ENCODE results near the gene ANAPC2. TPM values are rescaled to one million over a fixed set of nuclear protein-coding genes. Genes with fewer than 3 reads are reported as not detected.

The ANAPC2 gene, protein sequence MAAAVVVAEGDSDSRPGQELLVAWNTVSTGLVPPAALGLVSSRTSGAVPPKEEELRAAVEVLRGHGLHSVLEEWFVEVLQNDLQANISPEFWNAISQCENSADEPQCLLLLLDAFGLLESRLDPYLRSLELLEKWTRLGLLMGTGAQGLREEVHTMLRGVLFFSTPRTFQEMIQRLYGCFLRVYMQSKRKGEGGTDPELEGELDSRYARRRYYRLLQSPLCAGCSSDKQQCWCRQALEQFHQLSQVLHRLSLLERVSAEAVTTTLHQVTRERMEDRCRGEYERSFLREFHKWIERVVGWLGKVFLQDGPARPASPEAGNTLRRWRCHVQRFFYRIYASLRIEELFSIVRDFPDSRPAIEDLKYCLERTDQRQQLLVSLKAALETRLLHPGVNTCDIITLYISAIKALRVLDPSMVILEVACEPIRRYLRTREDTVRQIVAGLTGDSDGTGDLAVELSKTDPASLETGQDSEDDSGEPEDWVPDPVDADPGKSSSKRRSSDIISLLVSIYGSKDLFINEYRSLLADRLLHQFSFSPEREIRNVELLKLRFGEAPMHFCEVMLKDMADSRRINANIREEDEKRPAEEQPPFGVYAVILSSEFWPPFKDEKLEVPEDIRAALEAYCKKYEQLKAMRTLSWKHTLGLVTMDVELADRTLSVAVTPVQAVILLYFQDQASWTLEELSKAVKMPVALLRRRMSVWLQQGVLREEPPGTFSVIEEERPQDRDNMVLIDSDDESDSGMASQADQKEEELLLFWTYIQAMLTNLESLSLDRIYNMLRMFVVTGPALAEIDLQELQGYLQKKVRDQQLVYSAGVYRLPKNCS
- 21.9 and 23.6 TPM in 2 replicates for total RNA-seq

GRCh38 chr9:137188490-137189296 is at the start of gene ANAPC2, which contains the start of gene SSNA1:
ANAPC2 (minus strand) TSS chr9:137188560; CDS start chr9:137188532, 28 bp downstream.
SSNA1 (plus strand) TSS chr9:137188676; CDS start chr9:137188727, 51 bp downstream.

GRCh38 chr9:137230705-137231371 is 42.5 kb upstream of the ANAPC2 start, which contains the start of gene SLC34A3:
SLC34A3 (plus strand) TSS chr9:137230901; CDS start chr9:137231703, 802 bp downstream.

GRCh38 chr9:137227054-137227852 is 38.9 kb upstream of the ANAPC2 start, which contains the start of gene RNF224:
RNF224 (plus strand) TSS chr9:137227502; CDS start chr9:137228336, 834 bp downstream.

DNA sequence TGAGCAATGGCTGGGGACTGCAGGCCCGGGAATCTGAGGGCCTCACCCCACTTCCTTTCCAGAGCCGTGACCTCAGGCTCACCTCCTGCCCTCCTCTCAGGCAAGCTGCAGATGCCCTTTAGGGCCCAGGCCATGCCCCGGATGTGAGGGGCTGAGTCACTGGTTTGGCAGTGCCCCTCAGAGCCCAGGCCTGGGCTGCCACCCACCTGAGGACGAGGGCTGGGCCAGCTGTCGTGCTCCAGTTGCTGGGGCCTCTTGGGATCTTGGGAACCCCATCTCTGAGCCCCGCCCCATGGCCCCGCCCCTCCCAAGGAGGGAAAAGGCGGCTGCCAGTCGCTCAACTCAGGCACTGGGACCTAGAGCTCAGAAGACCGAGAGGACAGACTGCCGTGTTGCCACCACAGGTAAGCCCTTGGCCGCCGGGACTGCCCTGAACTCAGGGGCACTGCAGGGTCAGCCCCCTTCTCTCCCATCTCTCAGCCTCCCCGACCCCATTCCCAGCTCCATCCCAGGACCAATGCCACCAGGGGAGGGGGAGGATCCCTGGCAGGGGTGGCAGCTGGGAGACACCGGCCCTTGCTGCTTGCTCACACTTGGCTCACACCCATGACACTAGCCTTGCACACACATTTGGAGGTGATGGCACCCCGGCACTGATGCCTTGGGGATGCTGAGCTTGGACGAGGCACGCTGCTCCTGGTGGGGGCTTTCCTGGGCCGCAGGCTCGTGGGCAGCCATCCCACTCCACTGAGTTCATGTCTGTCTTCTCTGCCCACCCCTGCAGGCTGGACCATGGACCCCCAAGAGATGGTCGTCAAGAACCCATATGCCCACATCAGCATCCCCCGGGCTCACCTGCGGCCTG is 36.7 kb upstream of the ANAPC2 start, which contains the start of gene CYSRT1:
Gene CYSRT1 (plus strand): TSS at position 345 of the 865 bp plus-strand sequence. CDS start 448 bp downstream, at position 793.

DNA sequence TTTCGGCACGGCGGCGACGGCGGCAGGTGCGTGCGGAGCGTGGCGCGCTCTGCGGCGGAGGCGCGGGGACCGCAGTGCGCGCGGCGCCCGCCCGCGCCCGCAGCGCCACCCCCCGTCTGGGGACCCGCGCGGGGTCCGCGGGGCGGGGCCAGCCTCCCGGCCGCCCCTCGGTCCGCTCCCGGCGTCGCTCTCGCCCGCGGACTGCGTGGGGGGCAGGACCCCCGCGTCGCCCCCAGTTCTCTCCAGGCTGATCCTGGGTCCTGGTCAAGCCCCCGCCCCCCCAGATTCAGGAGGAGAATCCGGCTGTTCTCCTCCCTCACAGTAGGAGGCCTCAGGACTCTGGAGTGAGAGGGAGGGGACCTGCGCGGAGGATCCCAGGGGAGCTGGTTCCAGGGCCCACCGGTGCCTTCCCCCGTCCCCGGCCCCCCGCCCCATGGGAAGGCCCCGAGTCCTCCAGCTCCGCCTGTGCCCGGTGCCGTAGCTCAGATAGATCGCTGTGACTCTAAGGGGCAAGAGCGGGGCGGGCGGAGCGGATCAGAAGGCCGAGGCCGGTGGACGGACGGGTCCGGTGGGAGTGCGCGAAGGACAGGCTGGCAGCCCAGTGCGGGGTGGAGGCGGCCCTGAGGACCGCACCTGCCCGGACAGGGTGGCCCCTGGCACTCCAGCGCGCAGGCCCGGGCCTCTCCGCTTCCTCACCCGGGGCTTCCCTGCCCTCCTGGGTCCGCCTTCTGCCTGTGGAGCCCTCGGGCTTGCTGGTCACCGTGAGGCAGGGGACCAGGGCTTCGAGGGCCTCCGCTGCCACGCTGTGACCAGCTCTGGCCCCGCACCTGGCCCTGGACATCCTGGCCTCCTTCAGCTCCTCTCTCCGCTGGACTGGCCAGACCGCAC is 34.1 kb upstream of the ANAPC2 start, which contains the start of gene RNF208:
Gene RNF208 (minus strand): TSS at position 51 of the 888 bp plus-strand sequence. CDS start 1,028 bp downstream, outside the sequence.

GRCh38 chr9:137205126-137206069 is 17.0 kb upstream of the ANAPC2 start, which contains the start of the genes NDOR1 and TMEM203:
NDOR1 (plus strand) TSS chr9:137205700; CDS start chr9:137205778, 78 bp downstream.
TMEM203 (minus strand) TSS chr9:137205648; CDS start chr9:137205414, 234 bp downstream.

GRCh38 chr9:137200311-137201204 is 12.2 kb upstream of the ANAPC2 start, which contains the start of gene TPRN:
TPRN (minus strand) TSS chr9:137200741; CDS start chr9:137200711, 30 bp downstream.

GRCh38 chr9:137169896-137170358 is 18.4 kb downstream of the ANAPC2 start, which contains the start of gene LRRC26:
LRRC26 (minus strand) TSS chr9:137170051; CDS start chr9:137169943, 108 bp downstream.

DNA sequence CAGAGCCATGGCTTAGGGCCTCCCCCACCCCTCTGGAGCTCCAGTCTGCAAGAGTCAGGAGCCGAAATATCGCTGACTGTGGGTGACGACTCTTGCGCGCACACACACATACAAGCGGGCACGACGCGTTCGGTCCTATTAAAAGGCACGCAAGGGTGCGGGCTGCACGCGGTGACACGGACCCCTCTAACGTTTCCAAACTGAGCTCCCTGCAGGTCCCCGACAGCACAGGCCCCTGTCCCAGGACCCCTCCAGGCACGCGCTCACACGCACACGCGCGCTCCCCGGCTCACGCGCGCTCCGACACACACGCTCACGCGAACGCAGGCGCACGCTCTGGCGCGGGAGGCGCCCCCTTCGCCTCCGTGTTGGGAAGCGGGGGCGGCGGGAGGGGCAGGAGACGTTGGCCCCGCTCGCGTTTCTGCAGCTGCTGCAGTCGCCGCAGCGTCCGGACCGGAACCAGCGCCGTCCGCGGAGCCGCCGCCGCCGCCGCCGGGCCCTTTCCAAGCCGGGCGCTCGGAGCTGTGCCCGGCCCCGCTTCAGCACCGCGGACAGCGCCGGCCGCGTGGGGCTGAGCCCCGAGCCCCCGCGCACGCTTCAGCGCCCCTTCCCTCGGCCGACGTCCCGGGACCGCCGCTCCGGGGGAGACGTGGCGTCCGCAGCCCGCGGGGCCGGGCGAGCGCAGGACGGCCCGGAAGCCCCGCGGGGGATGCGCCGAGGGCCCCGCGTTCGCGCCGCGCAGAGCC is 49.5 kb downstream of the ANAPC2 start, which contains the start of gene GRIN1:
Gene GRIN1 (plus strand): TSS at position 433 of the 746 bp plus-strand sequence. CDS start 333 bp downstream, outside the sequence.

Other genes with a start within 250 kb of the ANAPC2 start
- 144 and 185 TPM in 2 replicates for gene FBXW5, start 243.8 kb downstream of the ANAPC2 start, total RNA-seq
- 0.13 and 0.44 TPM in 2 replicates for gene C8G, start 243.3 kb downstream of the ANAPC2 start, total RNA-seq
- gene LCN12, start 236.3 kb downstream of the ANAPC2 start, total RNA-seq, result 0.26 and 0.37 TPM in 2 replicates
- gene PTGDS, start 211.1 kb downstream of the ANAPC2 start, total RNA-seq, result 9.8 and 21.8 TPM in 2 replicates
- 0.44 and 1.6 TPM in 2 replicates for gene LCNL1, start 205.6 kb downstream of the ANAPC2 start, total RNA-seq
- gene PAXX, start 196.1 kb downstream of the ANAPC2 start, total RNA-seq, result 11.6 and 15.6 TPM in 2 replicates
- gene CLIC3, start 192.0 kb downstream of the ANAPC2 start, total RNA-seq, result 4.8 and 5.2 TPM in 2 replicates
- gene ABCA2, start 160.3 kb downstream of the ANAPC2 start, total RNA-seq, result 33.4 and 40.3 TPM in 2 replicates
- gene FUT7, start 156.5 kb downstream of the ANAPC2 start, total RNA-seq, result not detected in 2 replicates
- gene NPDC1, start 142.4 kb downstream of the ANAPC2 start, total RNA-seq, result 21.4 and 28.4 TPM in 2 replicates
- gene ENTPD2, start 134.5 kb downstream of the ANAPC2 start, total RNA-seq, result not detected in 2 replicates
- 5.1 and 7.7 TPM in 2 replicates for gene SAPCD2, start 118.0 kb downstream of the ANAPC2 start, total RNA-seq
- gene UAP1L1, start 111.0 kb downstream of the ANAPC2 start, total RNA-seq, result 14.0 and 19.0 TPM in 2 replicates
- 84.3 and 90.3 TPM in 2 replicates for gene MAN1B1, start 101.6 kb downstream of the ANAPC2 start, total RNA-seq
- gene DPP7, start 73.8 kb downstream of the ANAPC2 start, total RNA-seq, result 83.8 and 87.8 TPM in 2 replicates
- gene GRIN1, start 49.4 kb downstream of the ANAPC2 start, total RNA-seq, result 0.06 and 0.13 TPM in 2 replicates
- gene LRRC26, start 18.5 kb downstream of the ANAPC2 start, total RNA-seq, result not detected in 2 replicates
- gene TMEM210, start 16.5 kb downstream of the ANAPC2 start, total RNA-seq, result not detected in 2 replicates
- 73.2 and 78.1 TPM in 2 replicates for gene SSNA1, start 116 bp upstream of the ANAPC2 start, total RNA-seq
- 5.2 and 5.8 TPM in 2 replicates for gene TPRN, start 12.2 kb upstream of the ANAPC2 start, total RNA-seq
- 28.7 and 34.1 TPM in 2 replicates for gene TMEM203, start 17.1 kb upstream of the ANAPC2 start, total RNA-seq
- gene NDOR1, start 17.1 kb upstream of the ANAPC2 start, total RNA-seq, result 3.1 and 3.3 TPM in 2 replicates
- 0.40 and 0.50 TPM in 2 replicates for gene RNF208, start 33.7 kb upstream of the ANAPC2 start, total RNA-seq
- gene CYSRT1, start 36.6 kb upstream of the ANAPC2 start, total RNA-seq, result 0.87 and 1.2 TPM in 2 replicates
- gene RNF224, start 38.9 kb upstream of the ANAPC2 start, total RNA-seq, result 0.12 and 0.13 TPM in 2 replicates
- gene SLC34A3, start 42.3 kb upstream of the ANAPC2 start, total RNA-seq, result 0.06 and 0.13 TPM in 2 replicates
- 144 and 225 TPM in 2 replicates for gene TUBB4B, start 52.7 kb upstream of the ANAPC2 start, total RNA-seq
- gene STPG3, start 62.7 kb upstream of the ANAPC2 start, total RNA-seq, result not detected in 2 replicates
- 44.7 and 51.8 TPM in 2 replicates for gene NELFB, start 66.8 kb upstream of the ANAPC2 start, total RNA-seq
- gene TOR4A, start 89.2 kb upstream of the ANAPC2 start, total RNA-seq, result 35.2 and 35.7 TPM in 2 replicates
- 0.25 and 0.53 TPM in 2 replicates for gene NRARP, start 113.7 kb upstream of the ANAPC2 start, total RNA-seq
- gene EXD3, start 234.6 kb upstream of the ANAPC2 start, total RNA-seq, result 7.1 and 8.6 TPM in 2 replicates
- 0.53 and 0.56 TPM in 2 replicates for gene NOXA1, start 234.8 kb upstream of the ANAPC2 start, total RNA-seq

Measured in aortic smooth muscle cell (primary cell).